ENCODE results near the gene SYT14. TPM values are rescaled to one million over a fixed set of nuclear protein-coding genes. Genes with fewer than 3 reads are reported as not detected.

Gene SYT14
- total RNA-seq, 4 donors from 2014 or later = not detected

- ATAC-seq (ENCODE audit: low FRiP score) (no peak), DNase-seq (ENCODE audit: low spot score) (no peak)
- TF ChIP-seq, protein P1, sequence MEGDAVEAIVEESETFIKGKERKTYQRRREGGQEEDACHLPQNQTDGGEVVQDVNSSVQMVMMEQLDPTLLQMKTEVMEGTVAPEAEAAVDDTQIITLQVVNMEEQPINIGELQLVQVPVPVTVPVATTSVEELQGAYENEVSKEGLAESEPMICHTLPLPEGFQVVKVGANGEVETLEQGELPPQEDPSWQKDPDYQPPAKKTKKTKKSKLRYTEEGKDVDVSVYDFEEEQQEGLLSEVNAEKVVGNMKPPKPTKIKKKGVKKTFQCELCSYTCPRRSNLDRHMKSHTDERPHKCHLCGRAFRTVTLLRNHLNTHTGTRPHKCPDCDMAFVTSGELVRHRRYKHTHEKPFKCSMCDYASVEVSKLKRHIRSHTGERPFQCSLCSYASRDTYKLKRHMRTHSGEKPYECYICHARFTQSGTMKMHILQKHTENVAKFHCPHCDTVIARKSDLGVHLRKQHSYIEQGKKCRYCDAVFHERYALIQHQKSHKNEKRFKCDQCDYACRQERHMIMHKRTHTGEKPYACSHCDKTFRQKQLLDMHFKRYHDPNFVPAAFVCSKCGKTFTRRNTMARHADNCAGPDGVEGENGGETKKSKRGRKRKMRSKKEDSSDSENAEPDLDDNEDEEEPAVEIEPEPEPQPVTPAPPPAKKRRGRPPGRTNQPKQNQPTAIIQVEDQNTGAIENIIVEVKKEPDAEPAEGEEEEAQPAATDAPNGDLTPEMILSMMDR (IDR thresholded peaks at IDR 0.05) = no peak
Observed at GRCh38 chr1:210198840-210199239, 260.8 kb downstream of the SYT14 start.

DNA sequence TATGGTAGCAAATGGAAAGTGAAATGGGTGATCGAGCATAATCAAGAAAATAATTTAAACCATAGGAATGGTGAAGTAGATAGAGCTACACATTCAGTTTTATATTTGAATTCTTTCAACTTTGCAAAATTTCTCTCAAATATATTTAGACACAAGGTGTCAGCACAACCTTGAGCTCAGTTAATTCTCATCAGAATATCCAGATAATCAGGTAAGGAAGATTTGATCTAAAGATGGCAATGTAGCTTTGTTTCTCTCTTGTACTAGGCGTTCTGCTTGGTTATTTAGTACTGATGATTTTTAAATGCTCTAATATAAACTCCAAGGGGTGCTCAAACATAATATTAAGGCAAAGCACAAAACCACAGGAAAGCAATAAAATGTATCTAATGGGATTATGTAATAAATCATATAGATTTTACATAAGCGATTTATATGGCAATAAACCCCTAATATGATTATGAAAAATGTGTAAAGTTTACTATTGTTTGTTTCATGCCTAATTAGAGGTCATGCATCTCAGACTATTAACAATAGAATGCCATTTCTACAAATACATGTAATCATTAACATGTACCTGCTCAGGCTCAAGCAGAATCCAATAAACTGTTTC lies 262.2 kb downstream of the SYT14 start:
- TF ChIP-seq, protein P1 (IDR thresholded peaks at IDR 0.05) = no peak
- DNase-seq (ENCODE audit: low spot score) (no peak), ATAC-seq (ENCODE audit: low FRiP score) (no peak)

DNA sequence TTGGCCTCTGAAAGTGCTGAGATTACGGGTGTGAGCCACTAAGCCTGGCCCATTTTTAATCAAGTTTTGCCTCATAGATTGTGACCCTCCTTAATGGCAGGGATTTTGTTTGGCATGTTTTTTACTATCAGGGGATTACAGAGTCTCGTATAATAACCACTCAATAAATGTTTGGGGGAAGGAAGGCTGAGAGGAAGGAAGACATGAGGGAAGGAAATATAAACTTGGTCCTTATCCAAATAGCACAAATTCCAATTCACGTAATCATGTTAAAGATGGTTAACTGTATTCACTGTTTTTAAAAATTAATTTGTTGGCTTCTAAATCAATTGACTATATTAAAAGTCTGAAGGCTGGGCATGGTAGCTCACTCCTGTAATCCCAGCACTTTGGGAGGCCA lies 263.7 kb downstream of the SYT14 start:
- DNase-seq (ENCODE audit: low spot score) (no peak), ATAC-seq (ENCODE audit: low FRiP score) (no peak)
- TF ChIP-seq, protein P1 (IDR thresholded peaks at IDR 0.05) = no peak

DNA sequence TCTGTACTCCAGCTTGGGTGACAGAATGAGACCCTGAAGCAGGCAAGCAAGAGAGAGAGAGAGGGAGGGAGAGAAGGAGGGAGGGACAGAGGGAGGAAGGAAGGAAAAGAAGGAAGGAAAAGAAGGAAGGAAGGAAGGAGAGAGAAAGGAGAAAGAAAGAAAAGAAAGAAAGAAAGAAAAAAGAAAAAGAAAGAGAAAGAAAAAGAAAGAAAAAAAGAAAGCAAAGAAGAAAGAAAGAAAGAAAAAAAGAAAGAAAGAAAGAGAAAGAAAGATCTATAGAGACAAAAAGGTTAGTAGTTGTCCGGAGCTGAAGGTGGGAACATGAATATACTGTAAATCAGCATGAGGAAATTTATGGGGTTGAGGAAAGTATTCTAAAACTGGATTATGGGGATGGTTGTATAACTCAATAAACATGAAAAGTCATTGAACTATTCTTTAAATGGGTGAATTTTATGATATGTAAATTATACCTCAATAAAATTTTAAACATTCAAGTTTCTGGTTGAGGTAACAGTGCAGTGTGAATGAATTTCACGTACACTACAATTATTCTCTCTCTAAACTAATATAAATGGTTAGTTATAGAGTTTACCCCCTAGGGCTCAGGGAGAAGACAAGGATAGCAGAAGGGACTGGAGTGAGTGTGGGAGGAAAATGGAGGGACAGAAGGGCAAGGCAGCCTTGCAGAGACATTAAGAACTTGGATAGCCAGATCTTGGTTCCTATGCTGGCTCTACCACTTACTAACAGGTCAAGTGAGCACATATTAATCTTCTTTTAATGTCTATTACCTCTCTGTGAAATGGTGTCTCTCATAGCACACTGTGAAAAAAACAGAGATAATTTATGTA lies 269.8 kb downstream of the SYT14 start:
- no peak for DNase-seq (ENCODE audit: low spot score)
- ATAC-seq (ENCODE audit: low FRiP score) = no peak
- TF ChIP-seq, protein P1 (IDR thresholded peaks at IDR 0.05) = no peak

GRCh38 chr1:210213335-210213734 lies 275.3 kb downstream of the SYT14 start:
- TF ChIP-seq, protein P1 (IDR thresholded peaks at IDR 0.05) = no peak
- no peak for DNase-seq (ENCODE audit: low spot score)
- no peak for ATAC-seq (ENCODE audit: low FRiP score)

- TF ChIP-seq, protein P1 (IDR thresholded peaks at IDR 0.05) = no peak
- DNase-seq (ENCODE audit: low spot score) = no peak
- ATAC-seq (ENCODE audit: low FRiP score) = no peak
Observed at GRCh38 chr1:210214573-210215409, 276.8 kb downstream of the SYT14 start.
